ENCODE data around the gene ST14.

GRCh38 chr11:130124096-130124495, 35.5 kb upstream of the ST14 start:
- TF ChIP-seq FOXK2 (IDR thresholded peaks at IDR 0.05) (no peak), NFRKB (IDR thresholded peaks at IDR 0.05) (no peak), ARNT (IDR thresholded peaks at IDR 0.05) (no peak), SP1 (IDR thresholded peaks at IDR 0.05) (no peak), BHLHE40 (IDR thresholded peaks at IDR 0.05; ENCODE audit: borderline replicate concordance) (no peak), ELF4 (IDR thresholded peaks at IDR 0.05) (no peak)

Measured in HEK293T (cell line).